Measurements from ENCODE around the gene MAFF. TPM values are rescaled to one million over a fixed set of nuclear protein-coding genes. Genes with fewer than 3 reads are reported as not detected.
A peak's percentile ranks its signal among the peaks of the same experiment; 100 is the strongest.

Gene MAFF
- total and polyA plus RNA-seq, 4 donors: 30.0 to 57.8 (median 40.1) TPM

DNA sequence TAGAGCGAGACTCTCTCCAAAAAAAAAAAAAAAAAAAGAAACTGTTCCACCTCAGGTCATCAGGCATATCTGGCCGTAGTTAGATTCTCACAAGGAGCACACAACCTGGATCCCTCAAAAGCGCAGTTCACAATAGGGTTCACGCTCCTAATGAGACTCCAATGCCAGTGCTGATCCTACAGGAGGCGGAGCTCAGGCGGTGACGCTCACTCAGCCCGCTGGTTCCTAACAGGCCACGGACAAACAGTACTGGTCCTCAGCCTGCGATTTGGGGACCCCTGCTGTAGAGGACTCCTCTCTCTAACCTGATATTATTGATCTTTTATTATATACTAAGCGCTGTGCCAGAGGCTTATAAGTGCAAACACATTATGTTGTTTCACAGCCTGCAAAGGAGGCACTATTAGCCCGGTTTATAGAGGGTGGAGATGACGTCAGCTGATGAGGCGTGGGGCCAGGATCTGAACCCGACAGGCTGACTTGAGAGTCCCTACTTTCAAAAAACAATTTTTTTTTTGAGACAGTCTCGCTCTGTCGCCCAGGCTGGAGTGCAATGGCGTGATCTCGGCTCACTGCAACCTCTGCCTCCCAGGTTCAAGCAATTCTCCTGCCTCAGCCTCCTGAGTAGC lies 4.9 kb upstream of the MAFF start:
- DNase-seq: peak; percentile 53 to 66 (median 55)
- Histone ChIP-seq H3K27ac (ENCODE audit: low read depth in 1 of 2, low read length in 1 of 2) (no peak overlapping the region), H3K4me3 (no peak overlapping the region), H3K36me3 (ENCODE audit: control insufficient read depth in 4 of 4, insufficient read depth in 4 of 4, low read length in 4 of 4) (no peaks in the 10 kb centered on the region), H3K4me1 (ENCODE audit: control insufficient read depth in 5 of 5, insufficient read depth in 5 of 5, low read length in 5 of 5) (peaks cover 0 to 8% (median 2%) of the 10 kb centered on the region in 5 donors), H3K9ac (ENCODE audit: insufficient read depth in 1 of 2, low read length in 2 of 2) (peak overlapping the region in 1 of 2 donors; percentile 49), H3K9me3 (ENCODE audit: control insufficient read depth in 4 of 4, insufficient read depth in 3 of 4, low read length in 3 of 4) (no peaks in the 10 kb centered on the region), H3K27me3 (ENCODE audit: control insufficient read depth in 3 of 3, insufficient read depth in 3 of 3, low read length in 2 of 3) (no peaks in the 10 kb centered on the region)
- 75 to 86% methylated on average over 19 of the region's 19 CpGs for WGBS, 2 donors
- no peak for ATAC-seq (ENCODE audit: insufficient read depth, low FRiP score)
- TF ChIP-seq, protein P1, sequence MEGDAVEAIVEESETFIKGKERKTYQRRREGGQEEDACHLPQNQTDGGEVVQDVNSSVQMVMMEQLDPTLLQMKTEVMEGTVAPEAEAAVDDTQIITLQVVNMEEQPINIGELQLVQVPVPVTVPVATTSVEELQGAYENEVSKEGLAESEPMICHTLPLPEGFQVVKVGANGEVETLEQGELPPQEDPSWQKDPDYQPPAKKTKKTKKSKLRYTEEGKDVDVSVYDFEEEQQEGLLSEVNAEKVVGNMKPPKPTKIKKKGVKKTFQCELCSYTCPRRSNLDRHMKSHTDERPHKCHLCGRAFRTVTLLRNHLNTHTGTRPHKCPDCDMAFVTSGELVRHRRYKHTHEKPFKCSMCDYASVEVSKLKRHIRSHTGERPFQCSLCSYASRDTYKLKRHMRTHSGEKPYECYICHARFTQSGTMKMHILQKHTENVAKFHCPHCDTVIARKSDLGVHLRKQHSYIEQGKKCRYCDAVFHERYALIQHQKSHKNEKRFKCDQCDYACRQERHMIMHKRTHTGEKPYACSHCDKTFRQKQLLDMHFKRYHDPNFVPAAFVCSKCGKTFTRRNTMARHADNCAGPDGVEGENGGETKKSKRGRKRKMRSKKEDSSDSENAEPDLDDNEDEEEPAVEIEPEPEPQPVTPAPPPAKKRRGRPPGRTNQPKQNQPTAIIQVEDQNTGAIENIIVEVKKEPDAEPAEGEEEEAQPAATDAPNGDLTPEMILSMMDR (IDR thresholded peaks at IDR 0.05; ENCODE audit: control extremely low read depth, extremely low read depth): no peak

DNA sequence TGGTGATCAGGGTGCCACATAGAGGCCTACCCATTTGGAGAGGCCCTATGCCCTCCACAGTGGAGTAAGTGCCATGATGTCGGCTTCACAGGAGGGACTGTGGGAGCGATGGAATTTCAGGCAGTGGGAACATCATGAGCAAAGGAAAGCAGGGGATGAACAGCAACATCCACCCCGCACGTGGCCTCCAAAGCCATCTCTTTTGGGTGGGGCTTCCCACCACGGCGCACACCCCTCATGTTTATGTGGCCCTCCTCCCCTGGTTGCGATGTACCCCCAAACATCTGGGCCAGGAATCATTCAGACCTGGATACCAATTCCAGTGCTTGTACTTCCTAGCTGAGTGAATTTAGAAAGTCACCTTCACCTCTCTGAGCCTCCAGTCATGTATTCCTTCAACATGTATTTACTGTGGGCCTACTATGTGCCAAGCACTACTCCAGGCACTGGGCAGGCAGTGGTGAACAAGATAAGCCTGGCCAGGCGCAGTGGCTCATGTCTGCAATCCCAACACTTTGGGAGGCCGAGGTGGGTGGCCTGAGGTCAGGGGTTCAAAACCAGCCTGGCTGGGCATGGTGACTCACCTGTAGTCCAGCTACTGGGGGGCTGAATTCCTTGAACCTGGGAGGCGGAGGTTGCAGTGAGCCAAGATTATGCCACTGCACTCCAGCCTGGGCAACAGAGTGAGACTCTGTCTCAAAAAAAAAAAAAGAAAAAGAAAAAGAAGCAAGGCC lies 1.8 kb upstream of the MAFF start:
- Histone ChIP-seq H3K4me3 (no peak overlapping the region), H3K36me3 (ENCODE audit: control insufficient read depth in 4 of 4, insufficient read depth in 4 of 4, low read length in 4 of 4) (peaks cover 0 to 2% (median 0%) of the 10 kb centered on the region in 4 donors), H3K27me3 (ENCODE audit: control insufficient read depth in 3 of 3, insufficient read depth in 3 of 3, low read length in 2 of 3) (no peaks in the 10 kb centered on the region), H3K27ac (ENCODE audit: low read depth in 1 of 2, low read length in 1 of 2) (no peak overlapping the region), H3K9ac (ENCODE audit: insufficient read depth in 1 of 2, low read length in 2 of 2) (no peak overlapping the region), H3K9me3 (ENCODE audit: control insufficient read depth in 4 of 4, insufficient read depth in 3 of 4, low read length in 3 of 4) (no peaks in the 10 kb centered on the region), H3K4me1 (ENCODE audit: control insufficient read depth in 5 of 5, insufficient read depth in 5 of 5, low read length in 5 of 5) (peaks cover 3 to 26% (median 13%) of the 10 kb centered on the region in 5 donors)
- TF ChIP-seq, protein P1 (IDR thresholded peaks at IDR 0.05; ENCODE audit: control extremely low read depth, extremely low read depth): no peak
- DNase-seq (no peak), ATAC-seq (ENCODE audit: insufficient read depth, low FRiP score) (no peak)
- WGBS, 2 donors: 84 to 91% methylated on average over 10 of the region's 10 CpGs

DNA sequence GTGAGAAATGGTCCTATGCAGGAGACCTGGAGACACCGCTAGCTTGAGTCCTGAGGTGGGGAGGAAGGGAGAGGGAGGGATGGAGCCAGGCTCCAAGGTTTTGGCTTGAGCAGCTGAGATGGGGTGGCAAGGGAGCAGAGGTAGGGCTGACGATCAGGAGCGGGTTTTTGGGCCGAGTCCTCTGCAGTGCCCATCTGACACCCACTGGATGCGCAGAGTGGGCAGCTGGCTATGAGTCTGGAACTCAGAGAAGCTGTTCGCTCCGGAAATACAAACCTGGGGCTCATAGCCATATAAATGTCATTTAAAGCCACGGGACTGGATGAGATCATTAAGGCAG lies 453 bp upstream of the MAFF start:
- TF ChIP-seq, protein P1 (IDR thresholded peaks at IDR 0.05; ENCODE audit: control extremely low read depth, extremely low read depth): no peak
- Histone ChIP-seq H3K27me3 (ENCODE audit: control insufficient read depth in 3 of 3, insufficient read depth in 3 of 3, low read length in 2 of 3) (no peaks in the 10 kb centered on the region), H3K4me1 (ENCODE audit: control insufficient read depth in 5 of 5, insufficient read depth in 5 of 5, low read length in 5 of 5) (peaks cover 3 to 37% (median 20%) of the 10 kb centered on the region in 5 donors), H3K27ac (ENCODE audit: low read depth in 1 of 2, low read length in 1 of 2) (peak overlapping the region; percentile 29 to 54), H3K36me3 (ENCODE audit: control insufficient read depth in 4 of 4, insufficient read depth in 4 of 4, low read length in 4 of 4) (peaks cover 0 to 6% (median 0%) of the 10 kb centered on the region in 4 donors), H3K9me3 (ENCODE audit: control insufficient read depth in 4 of 4, insufficient read depth in 3 of 4, low read length in 3 of 4) (no peaks in the 10 kb centered on the region), H3K4me3 (no peak overlapping the region), H3K9ac (ENCODE audit: insufficient read depth in 1 of 2, low read length in 2 of 2) (peak overlapping the region in 1 of 2 donors; percentile 46)
- DNase-seq: no peak
- 30 to 34% methylated on average over 8 of the region's 8 CpGs for WGBS, 2 donors
- ATAC-seq (ENCODE audit: insufficient read depth, low FRiP score): no peak

Data from lung (tissue), 12 donors.